ENCODE measurements around the gene METTL15.

- TF ChIP-seq CTCF (IDR thresholded peaks at IDR 0.05; ENCODE audit: insufficient read depth, low read length, poor library complexity, severe bottlenecking) (no peak), EZH2phosphoT487 (conservative IDR thresholded peaks at IDR 0.05; ENCODE audit: low read length) (no peak)
Measured at GRCh38 chr11:28257761-28258160, 149.6 kb downstream of the METTL15 start.
